Dedifferentiated amniotic fluid mesenchymal stem cell (primary cell): ENCODE data around the gene ASCL2.

Source experiments
- DNase-seq: peaks from one replicate; pipeline ENCODE4 v3.0.0-alpha.2; 2016; ENCODE audit errors: extremely low spot score

ASCL2 gene

GRCh38 chr11:2308713-2309112 lies 38.3 kb upstream of the ASCL2 start:
- no peak for DNase-seq

- no peak for DNase-seq
Observed at GRCh38 chr11:2307501-2308331, 37.3 kb upstream of the ASCL2 start.

GRCh38 chr11:2306877-2307500 lies 36.6 kb upstream of the ASCL2 start:
- no peak for DNase-seq

- peak; percentile 76 for DNase-seq
Observed at GRCh38 chr11:2306452-2306823, 36.0 kb upstream of the ASCL2 start.

GRCh38 chr11:2305788-2306451 lies 35.5 kb upstream of the ASCL2 start:
- peak; percentile 54 for DNase-seq

GRCh38 chr11:2305140-2305778 lies 34.9 kb upstream of the ASCL2 start:
- peak; percentile 64 for DNase-seq

- DNase-seq = no peak
Observed at GRCh38 chr11:2304506-2305139, 34.2 kb upstream of the ASCL2 start.

GRCh38 chr11:2303627-2304505 lies 33.5 kb upstream of the ASCL2 start:
- DNase-seq = no peak

- no peak for DNase-seq
Observed at GRCh38 chr11:2302896-2303626, 32.7 kb upstream of the ASCL2 start.

- DNase-seq = no peak
Observed at GRCh38 chr11:2302306-2302895, 32.0 kb upstream of the ASCL2 start.

- DNase-seq = no peak
Observed at GRCh38 chr11:2301631-2302305, 31.4 kb upstream of the ASCL2 start, which contains the start of the genes C11orf21 and TSPAN32. TSS of gene C11orf21 (minus strand) at chr11:2301918. CDS start at chr11:2301808, 110 bp downstream. TSS of gene TSPAN32 (plus strand) at chr11:2302013. CDS start at chr11:2302150, 137 bp downstream.

- no peak for DNase-seq
Observed at GRCh38 chr11:2300936-2301630, 30.7 kb upstream of the ASCL2 start.

GRCh38 chr11:2300290-2300935 lies 30.0 kb upstream of the ASCL2 start:
- no peak for DNase-seq

- DNase-seq = no peak
Observed at GRCh38 chr11:2299773-2300172, 29.4 kb upstream of the ASCL2 start.

GRCh38 chr11:2298795-2299761 lies 28.7 kb upstream of the ASCL2 start:
- DNase-seq = no peak

GRCh38 chr11:2298131-2298794 lies 27.9 kb upstream of the ASCL2 start:
- DNase-seq = no peak
